Putamen (tissue), 1 donor: ENCODE results near the gene KDSR.

Experiments used
- DNase-seq: peaks from one replicate; pipeline ENCODE4 v3.0.0-alpha.2; 2016; ENCODE audit warnings: low spot score

Gene KDSR

DNA sequence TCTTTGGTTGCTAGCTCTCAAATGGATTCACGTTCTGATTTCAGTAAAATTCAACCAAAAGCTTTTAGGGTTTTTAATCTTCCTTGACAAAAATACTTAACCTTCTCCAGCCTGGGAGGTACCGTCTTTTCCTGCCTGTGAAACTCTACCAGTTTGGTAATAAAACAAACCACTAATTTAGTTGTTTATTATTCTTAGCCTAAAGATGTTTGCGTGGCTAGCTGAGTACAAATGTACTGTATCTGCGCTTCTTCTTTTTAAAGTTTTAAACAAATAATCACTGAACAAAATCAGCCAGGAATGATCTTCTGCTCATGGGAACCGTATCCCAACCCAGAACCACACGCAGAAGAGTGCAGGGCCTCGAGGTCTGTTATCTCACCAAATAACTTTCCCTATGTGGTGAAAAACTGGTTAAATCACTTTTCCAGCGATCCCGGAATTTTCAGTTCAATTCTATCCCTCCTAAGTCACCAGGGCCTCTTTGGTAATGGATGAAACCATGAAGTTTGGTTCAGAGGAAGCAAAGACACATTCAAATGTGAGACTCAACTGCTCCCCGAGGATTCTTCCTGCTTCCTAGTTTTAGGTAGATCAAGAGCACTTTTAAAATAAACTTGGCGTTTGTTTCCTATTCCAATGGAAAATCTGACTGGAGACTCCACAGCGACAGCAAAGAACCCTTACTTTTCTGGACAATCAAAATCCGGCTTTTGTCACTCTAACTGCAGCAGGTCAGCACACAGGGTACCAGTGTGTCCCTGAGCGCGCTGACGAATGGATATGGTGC is 83.5 kb downstream of the KDSR start:
- DNase-seq = no peak

DNA sequence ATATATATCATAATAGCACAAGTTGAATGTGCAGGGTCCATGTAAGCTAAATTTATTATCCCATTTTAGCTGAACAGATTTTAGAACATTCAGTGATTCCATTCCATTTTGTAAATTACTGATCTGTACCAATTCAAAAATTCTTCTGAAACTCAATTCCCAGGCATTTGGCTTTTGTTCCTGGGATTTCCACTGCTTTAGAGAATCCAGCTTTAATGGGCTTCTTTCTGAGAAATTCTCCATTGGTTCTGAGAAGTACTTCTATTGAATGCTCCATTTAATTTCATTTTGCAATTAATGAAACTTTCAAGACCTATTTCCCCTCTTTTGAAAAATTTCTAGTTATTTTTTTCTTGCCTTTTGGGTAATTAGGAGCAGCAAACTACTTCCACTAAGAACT is 84.2 kb downstream of the KDSR start:
- DNase-seq = no peak
